GM13977 (cell line): ENCODE measurements around the gene GLB1L2.

ENCODE experiments used
- DNase-seq: peaks from one replicate; pipeline ENCODE4 v3.0.0; 2012; ENCODE audit warnings: low spot score
- CTCF ChIP-seq: IDR thresholded peaks from 2 replicates; pipeline ENCODE4 v1.5.1; 2012; ENCODE audit warnings: mild to moderate bottlenecking, control low read depth; ENCODE audit not compliant: insufficient read depth; ENCODE audit errors: extremely low read depth, missing control alignments
- in situ Hi-C: fragments of 300-500 bp; cut with MboI; formaldehyde crosslinking; loops from one replicate; pipeline ENCODE4 v1.12.0; 2022; ENCODE audit warnings: low sequenced_read_pairs, low pct_unique_long_range_greater_than_20kb, mixed read lengths, inconsistent platforms; ENCODE audit not compliant: unreplicated experiment

Gene GLB1L2

DNA sequence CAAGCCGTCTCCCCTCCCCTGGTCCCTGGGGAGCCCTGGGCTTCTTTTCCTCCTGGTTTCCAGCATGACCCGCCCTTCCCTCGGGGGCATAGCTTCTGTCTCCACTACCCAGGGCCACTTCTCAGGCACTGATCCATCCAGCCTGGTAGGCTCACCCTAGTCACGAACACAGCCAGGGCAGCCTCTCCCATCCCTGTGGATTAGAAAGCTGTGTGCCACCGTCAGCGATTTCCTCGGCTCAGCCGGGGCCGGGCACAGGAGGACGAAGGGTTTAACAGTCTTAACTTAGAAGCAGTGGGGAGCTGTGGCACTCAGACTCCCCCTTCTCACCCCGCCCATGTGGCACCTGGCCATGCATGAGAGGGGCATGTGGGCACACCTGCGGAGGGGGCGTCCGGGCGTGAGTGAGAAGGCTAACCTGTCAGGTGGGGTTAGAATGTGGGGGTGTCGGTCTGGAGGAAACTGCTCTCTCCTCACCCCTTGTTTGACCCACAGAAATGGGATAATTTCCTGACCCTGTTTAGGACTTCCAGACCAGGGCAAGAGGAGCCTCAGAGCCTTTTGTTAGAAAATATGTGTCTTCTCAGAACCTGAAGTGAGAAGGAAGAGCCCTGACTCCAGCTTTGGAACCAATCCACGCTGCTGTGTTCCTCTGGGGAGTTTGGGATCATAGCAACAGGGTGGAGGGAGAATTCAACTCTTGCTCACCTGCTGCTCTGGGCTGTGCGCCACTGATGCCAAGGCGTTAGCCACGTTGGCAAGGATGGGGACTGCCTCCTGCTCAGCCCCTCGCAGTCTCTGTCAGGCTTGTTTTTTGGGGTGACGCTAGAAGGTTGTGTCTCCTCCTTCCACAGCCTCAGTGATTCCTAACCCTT is 14.6 kb downstream of the GLB1L2 start:
- TF ChIP-seq CTCF = no peak
- DNase-seq = no peak
- in situ Hi-C loops = no loop called here

DNA sequence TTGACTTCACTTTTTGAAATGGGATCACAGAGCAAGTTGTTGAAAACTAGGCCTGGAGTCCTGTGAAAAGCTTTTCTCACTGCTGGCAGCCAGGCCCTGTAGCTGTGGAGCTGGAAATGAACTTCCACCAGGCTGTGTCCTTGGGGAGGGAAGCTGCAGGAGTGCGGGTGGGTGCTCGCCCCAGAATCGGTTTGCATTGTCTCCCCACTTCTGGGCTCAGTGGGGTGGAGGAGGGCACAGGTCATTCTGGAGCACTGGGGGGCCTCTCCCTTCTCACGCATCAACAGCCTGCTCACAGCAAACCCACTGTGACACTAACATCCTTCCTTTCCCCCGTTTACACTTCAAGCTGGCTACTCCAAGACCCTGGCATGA is 15.2 kb downstream of the GLB1L2 start:
- in situ Hi-C loops = no loop called here
- DNase-seq = no peak
- TF ChIP-seq CTCF = no peak

DNA sequence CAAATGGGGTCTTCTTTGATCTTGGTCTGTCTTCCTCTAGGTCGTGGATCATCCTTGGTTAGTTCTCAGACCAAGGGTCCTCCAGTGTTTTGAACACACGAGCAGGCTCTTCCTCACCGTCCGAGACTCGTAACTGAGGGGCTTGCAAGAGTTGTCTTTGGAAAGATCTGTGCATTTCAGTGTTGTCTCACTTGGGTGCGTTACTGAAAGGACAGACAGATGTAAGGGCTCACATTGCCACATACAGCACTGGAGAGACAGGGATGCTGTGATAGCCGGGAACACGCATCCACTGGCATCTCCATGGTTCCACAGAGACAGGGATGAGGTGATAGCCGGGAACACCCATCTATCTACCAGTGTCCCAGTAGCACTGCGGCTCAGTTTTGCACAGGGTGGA is 15.7 kb downstream of the GLB1L2 start:
- in situ Hi-C loops = no loop called here
- DNase-seq = no peak

GRCh38 chr11:134349109-134349801 is 17.5 kb downstream of the GLB1L2 start:
- no peak for TF ChIP-seq CTCF
- no peak for DNase-seq
- in situ Hi-C loops = no loop called here

More for the DNA sequence above, 15.7 kb downstream of the GLB1L2 start:
- TF ChIP-seq CTCF = no peak

DNA sequence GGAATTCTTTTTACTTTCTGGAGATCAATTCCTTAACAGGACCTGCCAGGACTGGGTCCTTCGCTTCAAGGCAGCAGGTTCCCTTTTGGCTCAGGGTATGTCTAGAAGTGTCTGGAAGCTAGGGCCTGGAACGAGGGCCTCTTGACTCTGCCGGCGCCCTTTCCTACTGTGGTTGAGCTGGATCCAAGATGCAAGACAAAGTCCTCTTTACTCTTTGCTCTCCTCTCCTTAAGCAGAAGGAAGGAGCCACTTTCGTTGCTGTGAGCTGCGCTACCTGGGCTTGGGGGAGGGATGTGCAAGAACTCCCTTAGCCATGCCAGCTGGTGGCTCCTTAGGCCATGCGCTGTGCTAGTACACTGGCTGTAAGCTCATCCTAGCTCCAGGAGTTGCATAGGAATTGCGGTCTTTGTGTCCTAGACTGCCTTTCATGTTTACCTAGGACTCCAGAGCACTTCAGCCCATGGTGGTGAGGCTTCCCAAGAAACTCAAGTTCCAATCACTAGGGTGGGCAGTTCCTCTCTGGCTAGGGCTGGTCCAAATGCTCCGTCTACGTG is 18.1 kb downstream of the GLB1L2 start:
- DNase-seq = no peak
- TF ChIP-seq CTCF = no peak
- in situ Hi-C loops = no loop called here

DNA sequence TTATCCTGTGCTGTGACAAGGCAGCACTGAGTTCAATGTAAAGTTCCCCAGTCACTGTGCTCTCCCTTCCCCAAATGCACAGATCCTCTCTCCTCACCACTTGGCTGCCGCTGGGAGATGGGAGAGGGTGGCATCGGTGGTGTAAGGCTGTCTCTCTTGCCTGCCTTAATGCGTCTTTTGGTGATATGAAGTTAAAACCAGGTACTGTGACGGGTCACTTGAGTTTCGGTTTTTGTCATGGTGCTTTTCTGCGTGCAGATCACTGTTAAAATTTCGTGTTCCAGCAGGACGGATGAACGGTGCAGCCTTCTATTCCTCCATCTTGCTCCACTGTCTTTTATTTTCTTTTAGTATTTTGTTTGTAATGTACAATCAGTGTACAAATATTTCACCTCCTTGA is 18.6 kb downstream of the GLB1L2 start:
- no peak for DNase-seq
- TF ChIP-seq CTCF = no peak
- in situ Hi-C loops = no loop called here
